ENCODE measurements around the gene GNA12.
"Not testable (repeated sequence)": the region's sequence is repeated elsewhere in the genome, so short reads cannot be mapped to it uniquely, and the experiment has no call there.

GNA12 gene

GRCh38 chr7:2724453-2725177 lies 119.5 kb downstream of the GNA12 start:
- no peak for DNase-seq

GRCh38 chr7:2724036-2724435 lies 120.1 kb downstream of the GNA12 start:
- DNase-seq = not testable (repeated sequence)

DNA sequence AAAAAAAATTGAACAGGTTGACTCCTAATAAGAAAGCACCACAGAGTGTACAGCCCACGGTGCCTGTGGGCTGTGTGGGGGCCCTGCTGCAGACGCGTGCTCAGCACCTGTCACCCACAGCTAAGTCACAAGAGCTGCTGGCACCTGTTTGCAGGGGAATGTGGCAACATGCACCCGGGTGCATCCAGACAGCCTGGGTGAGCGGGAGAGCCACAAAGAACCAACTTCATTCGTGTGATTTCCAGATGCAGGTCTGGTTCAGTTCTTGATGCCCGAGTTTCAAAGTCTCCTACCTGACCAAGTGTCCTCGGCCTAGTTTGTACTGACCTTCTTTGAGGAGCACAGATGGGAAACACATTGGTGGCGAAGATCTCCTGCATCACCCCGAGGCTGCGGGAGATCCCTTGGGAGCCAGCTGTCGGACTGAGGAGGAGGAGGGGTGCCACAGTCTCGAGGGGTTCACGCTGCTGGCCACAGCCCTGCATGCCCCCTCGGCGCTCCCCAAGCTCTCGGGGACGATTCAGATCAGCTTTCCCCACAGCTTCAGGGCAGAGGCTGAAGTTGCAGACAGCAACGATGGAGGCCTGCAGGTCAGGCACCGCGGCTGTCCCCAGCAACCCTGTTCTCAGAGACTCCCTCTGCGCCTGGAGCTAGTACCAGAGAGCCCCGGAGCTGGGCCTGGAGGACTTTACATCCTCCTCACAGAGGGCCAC lies 120.8 kb downstream of the GNA12 start:
- DNase-seq = no peak

GRCh38 chr7:2722591-2722990 lies 121.5 kb downstream of the GNA12 start:
- no peak for DNase-seq

- DNase-seq = no peak
Observed at GRCh38 chr7:2721842-2722241, 122.3 kb downstream of the GNA12 start.

DNA sequence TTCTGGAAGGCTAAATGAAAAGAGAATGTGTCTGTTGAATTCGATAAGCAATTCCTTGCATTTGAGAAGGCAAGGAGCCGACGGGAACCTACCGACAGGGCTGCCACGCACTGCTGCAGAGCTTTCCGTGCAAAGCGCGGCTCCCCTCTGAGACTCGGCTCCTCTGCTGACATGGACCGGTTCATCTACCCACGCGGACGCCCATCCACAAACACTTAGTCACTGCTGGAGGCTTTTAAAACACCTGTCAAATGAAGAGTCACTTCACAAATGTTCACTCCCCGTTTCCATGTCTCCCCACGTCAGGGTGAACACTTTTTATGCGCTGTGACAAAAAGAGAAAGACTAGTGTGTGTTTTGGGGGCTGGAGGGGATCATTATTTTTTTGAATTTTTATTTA lies 124.1 kb downstream of the GNA12 start:
- no peak for DNase-seq

DNA sequence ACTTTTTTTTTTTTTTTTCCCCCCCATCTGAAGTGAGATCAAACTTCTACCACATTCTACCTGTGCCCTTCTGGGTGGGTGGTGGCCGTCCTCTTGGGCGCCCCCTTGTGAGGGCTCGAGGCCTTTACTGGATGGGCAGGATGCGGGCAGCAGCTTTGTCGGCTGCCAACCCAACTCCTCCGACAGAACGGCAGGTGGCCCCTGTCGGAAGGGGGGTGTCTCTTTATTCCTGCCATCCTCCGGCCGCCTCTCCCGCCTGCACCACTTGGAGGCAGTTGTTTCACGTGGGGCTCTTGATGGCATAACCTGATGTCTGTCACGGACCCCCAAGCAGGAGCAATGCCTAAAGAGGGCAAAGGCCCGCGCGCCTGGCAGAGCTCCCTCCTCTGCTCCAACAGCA lies 125.1 kb downstream of the GNA12 start:
- peak; percentile 41 for DNase-seq

- DNase-seq = no peak
Observed at GRCh38 chr7:2718296-2718965, 125.7 kb downstream of the GNA12 start.

DNA sequence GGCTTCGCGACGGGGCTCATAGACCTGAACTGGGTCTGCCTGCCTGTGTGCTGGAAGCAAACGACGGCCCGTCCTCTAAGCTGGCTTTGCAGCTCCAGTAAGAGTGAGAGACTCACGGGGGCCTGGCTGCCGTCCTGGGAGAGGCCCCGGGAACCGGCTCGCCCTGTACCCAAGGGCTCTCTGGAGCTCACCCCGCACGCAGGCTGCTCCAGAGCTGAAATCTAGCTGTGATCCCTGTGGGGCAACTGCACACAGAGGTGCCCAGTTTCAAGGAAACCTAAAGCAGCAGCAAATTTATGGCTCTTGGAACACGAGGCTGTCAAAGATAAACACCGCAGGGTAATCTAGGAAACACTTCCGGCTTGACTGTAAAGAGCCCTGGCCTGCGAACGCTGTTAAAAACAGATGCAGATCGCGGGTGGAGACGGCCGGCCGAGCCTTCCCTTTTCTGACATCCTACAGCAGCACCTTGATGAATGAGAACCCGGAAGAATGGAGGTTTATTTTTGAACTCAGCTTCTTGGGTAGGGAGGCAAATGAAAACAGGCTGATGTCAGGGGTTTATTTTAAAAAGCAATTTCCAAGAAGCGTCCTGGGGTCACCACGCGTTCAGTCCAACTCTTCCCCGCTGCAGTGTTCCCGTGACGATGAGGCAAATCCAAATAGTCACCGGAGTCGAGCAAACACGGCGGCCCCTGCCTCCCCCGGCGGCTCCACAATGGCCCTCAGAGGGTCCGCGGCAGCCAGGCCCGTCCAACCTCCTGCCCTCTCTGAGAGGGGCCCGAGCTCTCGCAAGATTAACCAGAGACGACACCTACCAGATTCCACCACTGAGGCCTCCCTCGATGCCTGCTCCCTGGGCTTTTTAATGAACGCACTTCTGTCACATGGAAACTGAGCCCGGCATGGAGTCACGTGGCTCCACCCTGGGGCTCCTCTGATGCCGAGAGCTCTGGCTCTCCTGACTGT lies 126.5 kb downstream of the GNA12 start:
- DNase-seq = peak; percentile 49

DNA sequence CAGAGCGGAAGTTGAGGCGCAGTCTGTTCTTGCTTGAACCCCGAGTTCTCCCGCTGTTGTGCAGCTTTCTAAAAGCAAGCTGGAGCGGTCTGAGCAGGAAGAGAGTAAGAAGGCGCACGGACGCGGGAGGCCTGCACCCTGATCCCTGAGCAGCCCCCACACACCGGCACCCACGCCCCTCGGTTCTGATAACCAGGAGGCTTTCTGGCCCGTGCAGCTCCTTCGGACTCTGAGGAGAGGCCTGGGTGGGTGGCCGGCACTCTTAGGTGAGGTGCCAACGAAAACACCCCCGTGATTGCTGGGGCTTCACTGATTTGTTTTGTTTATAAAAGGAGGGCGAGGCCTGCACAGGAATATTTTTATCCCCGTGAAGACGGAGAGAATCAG lies 127.2 kb downstream of the GNA12 start:
- DNase-seq = no peak

- no peak for DNase-seq
Observed at GRCh38 chr7:2716488-2716887, 127.6 kb downstream of the GNA12 start.

DNA sequence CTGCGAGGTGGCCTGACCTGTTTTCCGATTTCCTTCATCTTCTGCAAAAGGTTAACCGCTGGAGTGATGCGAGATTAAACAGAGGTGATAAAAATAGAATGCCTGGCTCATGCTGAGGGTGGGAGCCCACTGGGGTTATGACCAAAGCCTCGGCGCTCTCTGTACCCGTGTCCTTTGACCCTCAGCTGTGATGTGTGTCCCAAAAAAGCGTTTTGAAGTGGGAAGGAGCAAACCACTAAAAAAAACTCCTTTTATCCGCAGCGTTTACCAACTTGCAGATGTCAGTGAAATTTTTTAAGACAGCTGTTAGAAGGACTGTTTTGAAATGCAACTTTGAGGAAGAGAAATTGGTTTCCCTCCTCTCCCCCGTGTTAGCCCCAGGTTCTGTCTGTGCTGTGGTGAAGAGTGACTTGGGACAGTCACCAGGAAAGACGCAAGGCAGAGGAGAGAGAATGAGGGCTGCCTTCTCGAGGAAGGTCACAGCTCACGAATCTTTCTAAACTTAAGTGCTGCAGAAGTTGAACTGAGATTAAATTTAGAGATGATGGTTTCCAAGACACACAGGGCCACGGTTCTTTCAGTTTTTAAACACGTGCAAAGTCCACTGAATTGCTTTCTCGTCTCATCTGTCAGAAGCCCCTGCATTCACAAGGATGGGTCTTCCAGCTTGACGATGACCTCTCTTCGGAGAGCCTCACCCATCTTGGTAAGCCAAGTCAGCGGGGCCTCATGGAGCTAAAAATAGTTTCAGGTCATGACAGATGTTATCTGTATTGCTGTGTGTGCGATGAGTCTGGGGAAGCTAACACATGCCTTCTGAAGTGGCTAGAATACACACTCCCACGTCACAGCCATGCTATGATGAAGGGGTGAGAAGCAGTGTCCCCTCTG lies 128.5 kb downstream of the GNA12 start:
- DNase-seq = no peak

DNA sequence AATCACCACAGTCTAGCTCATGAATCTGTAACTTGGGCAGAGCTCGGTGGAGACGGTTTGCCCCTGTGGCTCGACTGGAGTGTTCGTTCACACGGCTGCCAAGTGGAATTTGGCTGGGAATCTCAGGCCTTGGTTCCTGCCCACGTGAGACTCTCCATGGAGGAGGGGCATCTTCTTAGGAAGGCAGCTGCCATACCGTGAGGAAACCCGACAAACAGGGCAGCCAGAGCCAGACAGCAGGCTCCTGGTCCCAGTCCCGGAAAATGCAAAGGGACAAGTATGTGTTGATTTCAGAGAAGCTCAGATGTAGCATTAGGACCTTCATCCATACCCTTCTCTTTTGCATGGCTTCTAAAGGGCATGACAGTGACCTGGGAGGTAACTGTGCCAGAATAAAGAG lies 129.5 kb downstream of the GNA12 start:
- no peak for DNase-seq

- DNase-seq = no peak
Observed at GRCh38 chr7:2713978-2714377, 130.1 kb downstream of the GNA12 start.

DNA sequence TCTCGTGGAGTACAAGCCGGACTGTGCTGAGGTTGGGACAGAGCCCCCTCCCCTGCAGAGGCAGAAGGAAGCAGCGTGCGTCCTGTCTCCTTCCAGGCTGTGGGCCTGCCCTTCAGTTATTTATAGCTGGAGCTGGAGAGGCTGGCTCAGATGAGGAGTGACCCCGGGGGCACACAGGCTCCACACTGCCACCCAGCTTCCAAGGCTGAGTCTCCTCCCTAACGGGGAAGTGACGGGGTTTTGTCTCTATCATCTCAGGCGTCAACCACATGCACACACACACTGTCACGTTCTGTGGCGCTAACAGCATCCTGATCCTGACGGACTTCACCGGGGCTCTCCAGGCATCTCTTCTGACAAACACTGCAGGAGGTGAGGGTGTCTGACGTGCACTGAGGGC lies 130.7 kb downstream of the GNA12 start:
- no peak for DNase-seq

GRCh38 chr7:2711895-2712675 lies 132.0 kb downstream of the GNA12 start:
- DNase-seq = no peak

- DNase-seq = no peak
Observed at GRCh38 chr7:2710901-2711551, 133.1 kb downstream of the GNA12 start.

DNA sequence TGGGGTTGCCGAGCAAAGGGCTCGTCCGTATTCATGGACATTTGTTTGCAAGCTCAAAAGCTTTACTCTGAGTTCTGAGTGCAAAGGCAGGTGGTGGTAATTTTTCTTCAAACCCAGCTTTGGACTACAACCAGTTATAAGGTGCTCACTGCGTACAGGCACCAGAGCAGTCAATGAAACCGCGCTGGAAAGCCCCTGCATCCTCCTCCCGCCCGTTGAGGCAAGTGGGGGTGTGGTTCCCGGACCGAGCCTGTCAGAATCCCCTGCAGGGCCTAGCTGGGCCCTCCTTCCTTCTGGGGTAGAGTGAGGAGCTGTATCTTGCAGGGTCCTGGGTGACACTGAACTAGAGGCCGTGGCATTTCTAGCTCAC lies 133.8 kb downstream of the GNA12 start:
- DNase-seq = no peak

GRCh38 chr7:2709553-2710285 lies 134.4 kb downstream of the GNA12 start:
- peak; percentile 83 for DNase-seq

Data from SHP77 treated with DMSO at 0.1 percent for 48 hours (cell line).